ENCODE results near the gene SLC51B.

- TF ChIP-seq EP300 (IDR thresholded peaks at IDR 0.05; ENCODE audit: borderline replicate concordance in 1 of 2, low read depth in 1 of 2, low read length in 1 of 2): no peak
- no peak for TF ChIP-seq TAF1 (IDR thresholded peaks at IDR 0.05; ENCODE audit: borderline replicate concordance, low read depth, low read length)
- no peak for TF ChIP-seq FOXJ3 (CRISPR knock-in tag; IDR thresholded peaks at IDR 0.05)
- no peak for TF ChIP-seq POLR2AphosphoS5 (IDR thresholded peaks at IDR 0.05; ENCODE audit: low read depth, low read length)
- no peak for TF ChIP-seq REST (IDR thresholded peaks at IDR 0.05; ENCODE audit: low read depth, low read length)
These were observed 39.5 kb downstream of the SLC51B start for GRCh38 chr15:65084500-65085206.

All from SK-N-SH (cell line).